ENCODE measurements around the gene EIF6. TPM values are rescaled to one million over a fixed set of nuclear protein-coding genes. Genes with fewer than 3 reads are reported as not detected.
A peak's percentile ranks its signal among the peaks of the same experiment; 100 is the strongest.

The EIF6 gene
- polyA plus RNA-seq, 1 experiment, result 133 TPM

DNA sequence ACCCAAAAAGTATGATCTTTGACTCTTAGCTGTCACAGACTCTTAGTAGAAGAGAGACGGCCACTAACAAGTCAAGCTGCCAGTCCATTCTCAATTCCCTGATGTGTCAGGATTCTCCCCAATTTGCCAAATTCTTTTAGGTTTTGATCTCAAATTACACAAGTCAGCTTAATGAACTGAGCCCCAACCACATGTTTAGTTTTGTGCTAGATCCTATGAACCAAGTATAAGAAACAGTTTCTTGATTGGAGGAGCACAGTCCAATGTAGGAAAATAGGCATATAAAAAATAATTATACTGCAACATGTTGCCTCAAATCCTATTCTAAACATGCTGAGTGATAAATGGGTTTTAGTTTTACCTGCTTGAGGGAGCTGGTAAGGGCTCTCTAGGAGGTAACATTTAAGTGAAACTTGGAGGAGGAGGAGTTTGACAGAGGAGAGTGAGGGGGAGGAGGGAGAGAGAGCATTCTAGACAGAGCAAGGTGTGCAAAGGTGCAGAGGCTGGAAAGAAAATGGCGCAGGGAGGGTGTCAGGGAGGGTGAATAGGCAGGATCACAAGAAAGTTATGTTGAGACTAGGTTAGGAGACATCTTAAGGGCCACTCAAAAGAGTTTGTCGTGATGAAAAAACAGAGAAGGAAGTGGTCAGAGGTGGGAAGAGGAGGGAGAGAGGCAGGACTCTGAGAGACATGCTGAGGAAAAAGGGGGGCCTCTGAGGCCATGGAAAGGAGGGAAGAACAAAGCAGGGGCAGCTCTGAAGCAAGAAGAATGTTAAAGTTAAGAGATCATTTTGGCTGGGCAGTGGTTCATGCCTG, 30.5 kb upstream of the EIF6 start:
- DNase-seq (ENCODE audit: low read depth, low spot score), result no peak
- peak overlapping the region; percentile 83 for H3K27ac ChIP-seq (ENCODE audit: low read depth, low read length)
- POLR2A ChIA-PET, result interaction anchor here (0.7 to 0.9 kb wide), 3 partner anchors 10 to 1621 kb away, joined by 3 read pairs; no protein-coding TSS in a partner anchor

GRCh38 chr20:35312318-35312717, 27.7 kb upstream of the EIF6 start:
- TF ChIP-seq, protein P1, sequence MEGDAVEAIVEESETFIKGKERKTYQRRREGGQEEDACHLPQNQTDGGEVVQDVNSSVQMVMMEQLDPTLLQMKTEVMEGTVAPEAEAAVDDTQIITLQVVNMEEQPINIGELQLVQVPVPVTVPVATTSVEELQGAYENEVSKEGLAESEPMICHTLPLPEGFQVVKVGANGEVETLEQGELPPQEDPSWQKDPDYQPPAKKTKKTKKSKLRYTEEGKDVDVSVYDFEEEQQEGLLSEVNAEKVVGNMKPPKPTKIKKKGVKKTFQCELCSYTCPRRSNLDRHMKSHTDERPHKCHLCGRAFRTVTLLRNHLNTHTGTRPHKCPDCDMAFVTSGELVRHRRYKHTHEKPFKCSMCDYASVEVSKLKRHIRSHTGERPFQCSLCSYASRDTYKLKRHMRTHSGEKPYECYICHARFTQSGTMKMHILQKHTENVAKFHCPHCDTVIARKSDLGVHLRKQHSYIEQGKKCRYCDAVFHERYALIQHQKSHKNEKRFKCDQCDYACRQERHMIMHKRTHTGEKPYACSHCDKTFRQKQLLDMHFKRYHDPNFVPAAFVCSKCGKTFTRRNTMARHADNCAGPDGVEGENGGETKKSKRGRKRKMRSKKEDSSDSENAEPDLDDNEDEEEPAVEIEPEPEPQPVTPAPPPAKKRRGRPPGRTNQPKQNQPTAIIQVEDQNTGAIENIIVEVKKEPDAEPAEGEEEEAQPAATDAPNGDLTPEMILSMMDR (IDR thresholded peaks at IDR 0.05; ENCODE audit: low read depth, low read length), result no peak
- Histone ChIP-seq H3K27me3 (ENCODE audit: control insufficient read depth, insufficient read depth, low read length) (no peaks in the 10 kb centered on the region), H3K4me3 (ENCODE audit: low read depth, low read length) (no peak overlapping the region), H3K9me3 (ENCODE audit: control insufficient read depth, insufficient read depth, low read length) (no peaks in the 10 kb centered on the region), H3K27ac (ENCODE audit: low read depth, low read length) (peak overlapping the region; percentile 89)
- CTCF ChIA-PET, result no interaction called here
- POLR2A ChIA-PET, result interaction anchor here (0.6 to 0.7 kb wide), 3 partner anchors 34 to 922 kb away, joined by 3 to 5 read pairs (median 3); partner anchors contain the start of gene MMP24OS
- peak; percentile 87 for DNase-seq (ENCODE audit: low read depth, low spot score)

More for the DNA sequence above, 30.5 kb upstream of the EIF6 start:
- Histone ChIP-seq H3K9me3 (ENCODE audit: control insufficient read depth, insufficient read depth, low read length) (no peaks in the 10 kb centered on the region), H3K4me3 (ENCODE audit: low read depth, low read length) (no peak overlapping the region), H3K27me3 (ENCODE audit: control insufficient read depth, insufficient read depth, low read length) (no peaks in the 10 kb centered on the region)
- CTCF ChIA-PET, result no interaction called here
- TF ChIP-seq, protein P1 (IDR thresholded peaks at IDR 0.05; ENCODE audit: low read depth, low read length), result no peak

GRCh38 chr20:35311822-35312221, 27.2 kb upstream of the EIF6 start:
- no peak for DNase-seq (ENCODE audit: low read depth, low spot score)
- CTCF ChIA-PET, result no interaction called here
- POLR2A ChIA-PET, result interaction anchor here (0.6 to 0.7 kb wide), 2 partner anchors 34 to 215 kb away, joined by 3 to 5 read pairs; partner anchors contain the start of gene MMP24OS
- Histone ChIP-seq H3K4me3 (ENCODE audit: low read depth, low read length) (no peak overlapping the region), H3K27me3 (ENCODE audit: control insufficient read depth, insufficient read depth, low read length) (no peaks in the 10 kb centered on the region), H3K9me3 (ENCODE audit: control insufficient read depth, insufficient read depth, low read length) (no peaks in the 10 kb centered on the region), H3K27ac (ENCODE audit: low read depth, low read length) (peak overlapping the region; percentile 89)
- TF ChIP-seq, protein P1 (IDR thresholded peaks at IDR 0.05; ENCODE audit: low read depth, low read length), result no peak

GRCh38 chr20:35311409-35311808, 26.8 kb upstream of the EIF6 start:
- Histone ChIP-seq H3K4me3 (ENCODE audit: low read depth, low read length) (no peak overlapping the region), H3K9me3 (ENCODE audit: control insufficient read depth, insufficient read depth, low read length) (no peaks in the 10 kb centered on the region), H3K27ac (ENCODE audit: low read depth, low read length) (peak overlapping the region; percentile 89), H3K27me3 (ENCODE audit: control insufficient read depth, insufficient read depth, low read length) (no peaks in the 10 kb centered on the region)
- no peak for DNase-seq (ENCODE audit: low read depth, low spot score)
- CTCF ChIA-PET, result no interaction called here
- TF ChIP-seq, protein P1 (IDR thresholded peaks at IDR 0.05; ENCODE audit: low read depth, low read length), result no peak
- POLR2A ChIA-PET, result interaction anchor here (0.6 to 0.7 kb wide), 2 partner anchors 33 to 215 kb away, joined by 3 to 5 read pairs; partner anchors contain the start of gene MMP24OS
